Renal pelvis (tissue), 4 donors: Measurements from ENCODE around the gene FHIP1B. TPM values are rescaled to one million over a fixed set of nuclear protein-coding genes. Genes with fewer than 3 reads are reported as not detected.

Experiments
- DNase-seq: peaks from one replicate; pipeline ENCODE4 v3.0.0-alpha.2; 2013
- polyA plus RNA-seq, 3 donors: library from polyadenylated mRNA; unstranded; fragments of 120-200 nt; gene quantifications; one replicate each; pipeline ENCODE4 v1.2.1, GENCODE V29; 2013; ENCODE audit not compliant: insufficient read length in 3 of 3

FHIP1B gene
- polyA plus RNA-seq, 3 donors, result 58.8 to 89.9 (median 72.2) TPM

GRCh38 chr11:6204706-6205105 is 29.7 kb downstream of the FHIP1B start:
- DNase-seq, result no peak

GRCh38 chr11:6203327-6203726 is 31.1 kb downstream of the FHIP1B start:
- no peak for DNase-seq

- no peak for DNase-seq
Measured at GRCh38 chr11:6202041-6202440, 32.4 kb downstream of the FHIP1B start.

- DNase-seq, result no peak
Measured at GRCh38 chr11:6201481-6201880, 33.0 kb downstream of the FHIP1B start.

- no peak for DNase-seq
Measured at GRCh38 chr11:6200975-6201374, 33.5 kb downstream of the FHIP1B start.

- no peak for DNase-seq
Measured at GRCh38 chr11:6199174-6199810, 35.1 kb downstream of the FHIP1B start, which contains the start of gene OR52W1. OR52W1 (plus strand) TSS chr11:6199224; CDS start chr11:6199224, 0 bp downstream.

GRCh38 chr11:6197466-6198200 is 36.8 kb downstream of the FHIP1B start:
- no peak for DNase-seq

GRCh38 chr11:6196396-6196795 is 38.0 kb downstream of the FHIP1B start:
- DNase-seq, result no peak

- DNase-seq, result no peak
Measured at GRCh38 chr11:6194065-6194581, 40.3 kb downstream of the FHIP1B start.

- no peak for DNase-seq
Measured at GRCh38 chr11:6191742-6192141, 42.7 kb downstream of the FHIP1B start.

GRCh38 chr11:6175440-6175839 is 59.0 kb downstream of the FHIP1B start:
- DNase-seq, result no peak

- no peak for DNase-seq
Measured at GRCh38 chr11:6170226-6170625, 64.2 kb downstream of the FHIP1B start, which contains the start of gene OR52B2. OR52B2 (minus strand) TSS chr11:6170326; CDS start chr11:6170326, 0 bp downstream.

Other genes with a start within 250 kb of the FHIP1B start
- not detected for gene OR52L1, start 247.7 kb downstream of the FHIP1B start, polyA plus RNA-seq
- under 1 TPM; 0.04 to 0.12 (median 0.06) TPM for gene OR56A4, start 227.7 kb downstream of the FHIP1B start, polyA plus RNA-seq
- not detected for gene OR56A1, start 203.9 kb downstream of the FHIP1B start, polyA plus RNA-seq
- gene OR56B4, start 127.0 kb downstream of the FHIP1B start, polyA plus RNA-seq, result under 1 TPM in 2 of 3 donors, not detected in 1; 0.11 to 0.19 TPM
- not detected for gene OR52B2, start 64.3 kb downstream of the FHIP1B start, polyA plus RNA-seq
- gene OR52W1, start 35.4 kb downstream of the FHIP1B start, polyA plus RNA-seq, result under 1 TPM; 0.13 to 0.40 (median 0.26) TPM
- gene C11orf42, start 29.1 kb downstream of the FHIP1B start, polyA plus RNA-seq, result 1 to 10 TPM; 1.1 to 3.5 (median 2.5) TPM
- gene CNGA4, start 4.5 kb upstream of the FHIP1B start, polyA plus RNA-seq, result under 1 TPM; 0.23 to 0.82 (median 0.44) TPM
- gene CCKBR, start 25.2 kb upstream of the FHIP1B start, polyA plus RNA-seq, result under 1 TPM; 0.43 to 0.77 (median 0.68) TPM
- 10 to 100 TPM; 16.1 to 22.2 (median 20.9) TPM for gene CAVIN3, start 85.9 kb upstream of the FHIP1B start, polyA plus RNA-seq
- gene SMPD1, start 155.8 kb upstream of the FHIP1B start, polyA plus RNA-seq, result 10 to 100 TPM; 34.0 to 38.1 (median 35.5) TPM
- 10 to 100 TPM; 62.7 to 65.3 (median 63.1) TPM for gene APBB1, start 184.5 kb upstream of the FHIP1B start, polyA plus RNA-seq
- 1 to 10 TPM; 3.1 to 6.6 (median 6.4) TPM for gene HPX, start 206.4 kb upstream of the FHIP1B start, polyA plus RNA-seq
- gene TRIM3, start 239.3 kb upstream of the FHIP1B start, polyA plus RNA-seq, result 10 to 100 TPM; 24.8 to 32.2 (median 28.3) TPM
- 10 to 100 TPM; 71.9 to 80.8 (median 77.5) TPM for gene ARFIP2, start 246.7 kb upstream of the FHIP1B start, polyA plus RNA-seq
- gene TIMM10B, start 246.9 kb upstream of the FHIP1B start, polyA plus RNA-seq, result 10 to 100 TPM; 36.4 to 43.8 (median 37.9) TPM